Stimulated activated CD4-positive, alpha-beta T cell treated with anti-CD3 and anti-CD28 coated beads, Interleukin-1b, Interleukin-23, amount 100 ng/mL, for 1 hour (primary cell): Measurements from ENCODE around the gene MPC2.
A peak's percentile ranks its signal among the peaks of the same experiment; 100 is the strongest.

Source experiments
- DNase-seq, 2 donors: peaks; one replicate each; pipeline ENCODE4 v3.0.0-alpha.2; 2020; ENCODE audit warnings: low read depth in 2 of 2

Gene MPC2

DNA sequence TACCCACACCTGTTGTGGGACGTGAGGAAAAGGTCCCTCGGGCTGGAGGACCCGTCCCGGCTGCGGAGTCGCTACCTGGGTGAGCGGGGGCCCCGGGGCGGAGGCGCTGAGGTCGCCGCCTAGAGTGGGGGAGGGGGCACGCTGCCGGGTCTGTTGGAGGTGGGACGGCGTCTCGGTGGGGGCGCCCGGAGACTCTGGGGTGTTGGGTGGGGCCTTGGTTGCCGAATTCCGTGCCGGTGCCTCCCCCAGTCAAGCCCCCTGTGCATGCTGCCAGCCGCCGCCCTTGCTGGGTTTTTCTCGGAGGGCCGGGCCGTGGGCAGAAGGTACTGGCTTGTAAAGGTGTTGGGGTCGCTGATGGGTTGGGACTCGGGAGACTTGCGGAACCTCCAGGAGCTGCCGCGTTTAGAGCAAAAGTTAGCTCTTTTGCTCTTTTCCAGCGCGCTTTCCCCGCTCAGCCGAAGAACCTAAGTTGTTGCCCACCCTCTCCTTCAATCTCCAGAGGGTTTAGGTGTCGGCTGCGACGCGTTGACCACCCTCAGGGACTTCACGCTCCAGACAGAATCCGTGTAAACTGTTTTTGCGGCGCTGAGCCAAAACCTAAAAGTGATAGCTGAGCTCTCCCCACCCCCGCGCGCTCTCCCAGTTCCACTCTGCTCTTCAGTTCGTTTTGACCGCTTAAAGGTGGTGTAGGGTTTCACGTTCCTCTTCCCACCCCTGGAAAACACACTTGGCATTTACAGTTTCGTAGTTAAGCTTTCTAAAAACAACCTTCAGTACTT, at the start of gene MPC2:
Gene MPC2, minus strand, starts transcription at position 143 of the 779 bp plus-strand sequence. CDS start 1,231 bp downstream, outside the sequence.
- peak; percentile 3 to 30 for DNase-seq

DNA sequence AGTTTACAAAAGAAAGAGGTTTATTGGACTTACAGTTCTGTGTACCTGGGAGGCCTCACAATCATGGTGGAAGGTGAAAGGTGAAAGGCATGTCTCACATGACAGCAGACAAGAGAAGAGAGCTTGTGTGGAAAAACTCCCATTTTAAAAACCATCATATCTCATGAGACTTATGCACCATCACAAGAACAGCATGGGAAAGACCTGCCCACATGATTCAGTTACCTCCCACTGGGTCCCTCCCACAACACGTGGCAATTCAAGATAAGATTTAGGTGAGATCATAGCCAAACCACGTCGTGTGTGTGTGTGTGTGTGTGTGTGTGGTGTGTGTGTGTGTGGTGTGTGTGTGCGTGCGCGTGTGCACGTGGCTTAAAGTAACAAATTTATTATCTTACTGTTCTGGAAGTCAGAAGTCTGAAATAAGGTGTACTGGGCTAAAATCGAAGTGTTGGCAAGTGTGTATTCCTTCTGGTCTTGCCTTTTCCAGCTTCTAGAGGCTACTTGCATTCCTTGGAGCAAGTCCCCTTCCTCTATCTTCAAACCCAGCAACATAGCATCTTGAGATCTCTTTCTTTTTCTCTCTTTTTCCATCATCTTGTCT, 48.1 kb upstream of the MPC2 start:
- no peak for DNase-seq

DNA sequence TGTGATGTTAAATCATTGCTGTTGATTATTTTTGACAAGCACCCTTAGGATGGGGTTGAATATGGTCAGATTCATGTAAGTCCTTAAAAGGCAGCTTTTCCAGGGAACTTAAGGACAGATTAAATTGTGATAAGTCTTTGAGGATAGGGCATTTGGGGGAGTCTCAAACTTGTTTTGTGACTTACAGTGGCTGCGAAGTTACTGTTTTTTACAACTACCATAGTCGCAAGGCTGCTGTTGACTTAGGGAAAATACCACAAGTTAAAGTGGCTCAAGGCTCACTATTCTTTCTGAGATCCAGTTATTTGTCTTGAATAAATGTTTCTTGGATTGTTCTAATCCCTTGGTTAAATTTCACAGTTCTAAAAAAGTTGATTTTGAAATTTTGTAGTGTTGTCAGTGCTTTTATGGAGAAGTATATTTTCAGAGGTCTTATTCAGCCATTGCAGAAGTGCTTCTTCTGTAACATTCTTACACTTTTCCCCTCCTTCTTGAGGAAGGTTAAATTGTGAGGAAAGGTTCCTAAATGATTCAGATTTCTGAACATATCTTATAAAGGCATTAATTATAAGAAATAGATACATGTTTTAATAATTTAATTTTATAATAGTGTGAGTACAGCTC, 47.0 kb upstream of the MPC2 start:
- DNase-seq: no peak

DNA sequence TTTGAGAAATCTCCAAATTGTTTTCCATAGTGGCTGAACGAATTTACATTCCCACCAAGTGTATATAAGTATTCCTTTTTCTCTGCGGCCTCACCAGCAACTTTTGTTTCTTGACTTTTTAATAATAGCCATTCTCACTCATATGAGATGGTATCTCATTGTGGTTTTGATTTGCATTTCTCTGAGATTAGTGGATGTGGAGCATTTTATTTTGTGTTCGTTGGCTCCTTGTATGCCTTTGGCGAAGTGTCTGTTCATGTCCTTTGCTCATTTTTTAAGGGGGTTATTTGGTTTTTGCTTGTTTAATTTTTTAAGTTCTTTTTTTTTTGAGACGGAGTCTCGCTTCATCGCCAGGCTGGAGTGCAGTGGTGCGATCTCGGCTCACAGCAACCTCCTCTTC, 45.1 kb upstream of the MPC2 start:
- DNase-seq: no peak

DNA sequence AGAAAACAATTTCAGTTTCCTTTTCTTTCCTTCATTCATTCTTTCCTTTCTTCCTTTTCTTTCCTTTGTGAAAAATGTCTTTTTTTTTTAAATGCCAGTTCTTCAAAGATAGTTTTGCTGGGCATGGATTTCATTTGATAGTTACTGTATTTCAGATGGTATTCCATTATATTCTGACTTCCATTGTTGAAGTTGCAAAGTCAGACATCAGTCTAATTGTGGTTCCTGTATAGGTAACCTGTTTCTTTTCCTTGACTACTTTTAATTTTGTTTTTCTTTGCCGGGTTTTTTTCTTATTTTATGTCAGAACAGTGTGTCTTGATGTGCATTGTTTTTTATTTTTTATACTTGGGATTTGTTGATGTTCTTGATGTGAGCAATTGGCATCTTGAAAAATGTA, 40.4 kb upstream of the MPC2 start:
- no peak for DNase-seq

DNA sequence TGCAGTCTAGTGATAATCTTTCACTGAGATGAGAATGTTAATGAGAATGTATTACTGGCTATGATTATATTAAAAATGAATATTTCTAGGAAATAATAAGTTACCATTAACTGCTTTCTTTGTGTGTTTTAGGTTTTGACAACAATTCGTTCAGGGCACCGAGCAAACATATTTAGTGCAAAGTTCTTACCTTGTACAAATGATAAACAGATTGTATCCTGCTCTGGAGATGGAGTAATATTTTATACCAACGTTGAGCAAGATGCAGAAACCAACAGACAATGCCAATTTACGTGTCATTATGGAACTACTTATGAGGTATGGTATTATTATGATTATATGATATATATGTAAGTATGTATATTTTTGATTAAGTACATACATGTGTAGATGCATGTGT, 37.8 kb upstream of the MPC2 start:
- DNase-seq: no peak

DNA sequence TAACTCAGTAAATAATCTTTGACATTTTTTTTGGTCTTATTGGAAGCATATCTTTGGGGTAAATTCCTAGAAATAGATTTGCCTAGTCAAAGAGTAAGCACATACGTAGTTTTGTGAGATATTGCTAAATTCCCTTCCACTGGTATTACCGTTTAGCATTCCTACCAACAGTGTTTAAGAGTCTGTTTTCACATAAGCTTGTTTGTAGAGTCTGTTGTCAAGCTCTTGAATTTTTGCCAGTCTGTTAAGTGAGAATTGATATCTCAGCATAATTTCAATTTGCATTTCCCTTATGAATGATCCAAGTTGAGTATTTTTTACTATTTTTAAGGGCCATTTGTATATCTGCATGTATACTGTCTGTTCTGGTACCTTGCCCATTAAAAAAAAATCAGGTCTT, 37.0 kb upstream of the MPC2 start:
- DNase-seq: no peak

DNA sequence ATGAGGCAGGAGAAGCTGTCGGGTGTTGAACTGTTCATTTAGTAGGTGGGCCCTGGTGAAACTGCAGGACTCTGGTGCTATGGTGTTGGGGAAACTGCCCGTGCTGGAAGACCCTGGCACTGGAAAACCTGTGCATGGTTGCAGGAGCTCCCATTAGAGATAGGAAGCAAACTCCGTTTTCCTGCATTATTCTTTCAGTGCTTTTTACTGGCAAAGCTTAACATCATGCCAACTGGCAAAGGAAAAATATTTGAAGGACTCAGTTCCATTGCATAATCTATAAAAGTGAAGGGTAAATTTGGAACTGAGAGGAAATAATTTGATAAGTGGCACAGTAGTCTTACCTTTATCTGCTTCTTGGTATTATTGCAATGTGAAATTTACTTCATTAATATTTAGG, 31.7 kb upstream of the MPC2 start:
- no peak for DNase-seq

DNA sequence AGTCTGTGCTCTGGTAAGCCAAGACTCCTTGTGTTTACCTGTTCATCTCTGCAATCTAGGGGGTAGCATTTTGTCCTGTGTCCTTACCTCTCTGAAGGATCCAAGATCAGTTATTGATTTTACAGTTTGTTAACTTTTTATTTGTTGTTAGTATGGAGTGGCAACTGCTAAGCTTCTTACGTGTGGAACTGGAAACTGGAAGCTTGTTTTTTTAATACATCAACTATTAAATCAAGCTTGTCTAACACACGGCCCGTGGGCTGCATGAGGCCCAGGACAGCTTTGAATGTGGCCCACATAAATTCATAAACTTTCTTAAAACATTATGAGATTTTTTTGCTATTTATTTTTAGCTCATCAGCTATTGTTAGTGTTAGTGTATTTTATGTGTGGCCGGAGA, 29.2 kb upstream of the MPC2 start:
- DNase-seq: no peak

DNA sequence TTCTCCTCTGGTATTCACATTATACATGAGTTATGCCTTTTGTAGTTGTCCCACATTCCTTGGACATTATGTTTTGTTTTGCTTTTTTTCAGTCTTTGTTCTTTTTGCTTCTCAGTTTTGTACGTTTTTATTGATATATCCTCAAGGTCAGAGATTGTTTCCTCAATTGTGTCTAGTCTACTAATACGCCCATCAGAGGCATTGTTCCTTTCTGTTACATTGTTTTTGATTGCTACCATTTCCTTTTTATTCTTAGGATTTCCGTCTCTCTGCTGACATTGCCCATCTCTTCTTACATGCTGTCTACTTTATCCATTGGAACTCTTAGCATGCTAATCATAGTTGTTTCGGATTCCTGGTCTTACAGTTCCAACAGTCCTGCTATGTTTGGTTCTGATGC, 27.8 kb upstream of the MPC2 start:
- no peak for DNase-seq

DNA sequence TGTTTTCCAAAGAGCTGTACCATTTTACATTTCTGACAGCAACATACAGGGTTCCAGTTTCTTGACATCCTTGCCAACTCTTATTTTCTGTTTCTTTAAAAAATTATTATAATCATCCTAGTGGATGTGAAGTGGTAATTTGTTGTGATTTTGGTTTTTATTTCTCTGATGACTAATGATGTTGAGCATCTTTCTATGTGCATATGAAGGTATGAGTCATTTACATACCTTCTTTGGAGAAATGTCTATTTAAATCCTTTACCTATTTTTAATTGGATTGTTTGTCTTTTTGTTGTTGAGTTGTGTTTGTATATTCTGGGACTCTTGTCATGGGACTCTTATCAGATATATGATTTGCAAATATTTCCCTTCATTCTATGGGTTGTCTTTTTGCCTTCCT, 20.8 kb upstream of the MPC2 start:
- no peak for DNase-seq

DNA sequence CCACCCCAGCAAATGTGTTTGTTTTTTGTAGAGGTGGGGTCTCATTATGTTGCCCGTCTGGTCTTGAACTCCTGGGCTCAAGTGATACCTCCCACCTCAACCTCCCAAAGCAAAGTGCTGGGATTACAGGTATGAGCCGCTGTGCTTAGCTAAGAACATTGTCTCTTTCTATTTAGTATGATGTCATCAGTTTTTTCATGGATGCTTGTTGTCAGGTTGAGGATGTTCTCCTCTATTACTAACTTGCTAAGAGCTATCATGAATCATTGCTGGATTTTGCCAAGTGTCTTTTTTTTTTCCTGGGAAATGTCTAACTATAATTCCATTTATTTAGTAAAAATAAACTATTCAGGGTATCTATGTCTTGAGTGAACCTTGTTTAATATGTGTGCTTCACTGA, 19.0 kb upstream of the MPC2 start:
- no peak for DNase-seq

DNA sequence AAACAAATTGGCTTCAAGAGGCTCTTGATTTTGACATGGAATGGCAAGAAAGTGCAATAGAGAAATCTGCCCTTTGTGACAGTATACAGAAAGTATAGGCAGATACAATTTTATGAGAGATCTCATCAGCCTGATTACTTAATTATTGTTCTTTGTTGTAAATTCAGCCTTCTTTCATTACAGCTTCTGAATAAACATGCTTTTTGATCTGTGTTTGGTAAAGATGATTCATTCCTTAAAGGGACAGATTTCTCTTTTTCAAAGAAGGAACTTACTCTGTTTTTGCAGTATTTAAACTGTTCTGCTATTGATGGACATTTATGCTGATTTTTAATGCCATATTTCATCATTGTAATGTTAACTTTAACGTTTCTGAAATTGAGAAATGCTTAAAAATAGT, 13.7 kb upstream of the MPC2 start:
- DNase-seq: no peak

DNA sequence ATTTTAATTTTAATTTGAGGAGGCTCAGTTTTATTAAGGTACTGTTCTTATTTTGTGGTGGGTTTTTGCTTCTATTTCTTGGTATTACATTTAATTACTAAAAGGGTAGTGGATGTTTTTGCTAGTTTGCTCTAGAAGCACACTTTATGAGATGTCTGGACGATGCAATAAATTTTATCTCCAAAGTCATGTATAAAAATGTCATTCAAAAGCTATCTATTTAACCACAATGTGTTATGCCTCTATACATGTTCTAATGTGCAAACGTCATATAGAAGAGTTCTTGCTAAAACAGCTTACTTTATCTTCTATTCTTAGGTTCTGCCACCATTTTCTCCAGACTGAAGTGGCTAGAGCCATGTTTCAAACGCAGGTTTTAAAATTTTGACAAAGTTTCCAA, 12.9 kb upstream of the MPC2 start:
- no peak for DNase-seq

DNA sequence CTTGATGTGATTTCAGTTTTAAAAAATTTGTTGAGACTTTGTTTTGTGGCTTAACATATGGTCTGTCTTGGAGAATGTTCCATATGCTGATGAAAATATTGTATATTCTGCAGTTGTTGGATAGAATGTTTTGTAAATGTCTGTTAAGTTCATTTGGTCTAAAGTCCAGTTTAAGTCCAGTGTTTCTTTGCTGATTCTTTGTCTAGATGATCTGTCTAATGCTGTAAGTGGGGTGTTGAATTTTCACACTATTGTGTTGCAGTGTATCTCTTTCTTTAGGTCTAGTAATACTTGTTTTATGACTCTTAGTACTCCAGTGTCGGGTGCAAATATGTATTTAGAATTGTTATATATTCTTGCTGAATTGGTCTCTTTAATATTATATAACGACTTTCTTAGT, 10.9 kb upstream of the MPC2 start:
- no peak for DNase-seq

DNA sequence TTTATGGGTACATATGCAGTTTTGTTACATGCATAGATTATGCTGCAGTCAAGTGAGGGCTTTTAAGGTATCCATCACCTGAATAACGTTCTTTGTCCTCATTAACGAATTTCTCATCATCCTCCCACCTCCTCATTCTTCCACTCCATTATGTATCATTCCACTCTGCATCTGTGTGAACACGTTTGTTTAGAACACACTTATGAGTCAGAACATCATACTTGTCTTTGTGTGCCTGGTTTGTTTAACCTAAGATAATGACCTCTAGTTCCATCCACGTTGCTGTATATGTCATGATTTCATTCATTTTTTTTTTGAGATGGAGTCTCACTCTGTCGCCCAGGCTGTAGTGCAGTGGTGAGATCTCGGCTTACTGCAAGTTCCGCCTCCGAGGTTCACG, 6.7 kb upstream of the MPC2 start:
- DNase-seq: no peak

DNA sequence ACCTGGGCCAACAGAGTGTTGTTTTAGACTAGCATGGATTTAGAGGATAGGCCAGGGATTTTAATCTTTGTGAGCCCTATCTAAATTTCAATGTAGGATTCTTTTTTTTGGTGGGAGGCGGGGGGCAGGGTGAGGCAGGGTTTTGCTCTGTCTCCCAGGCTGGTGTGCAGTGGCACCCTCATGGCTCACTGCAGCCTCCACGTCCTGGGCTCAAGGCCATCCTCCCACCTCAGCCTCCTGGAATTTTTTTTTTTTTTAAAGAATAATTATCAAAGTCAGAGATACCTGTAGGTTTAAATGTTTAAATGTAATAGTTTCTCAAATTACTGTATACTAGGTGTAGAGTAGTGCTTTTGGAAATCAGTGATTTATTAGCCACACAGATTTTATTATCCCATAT, 3.4 kb upstream of the MPC2 start:
- no peak for DNase-seq

DNA sequence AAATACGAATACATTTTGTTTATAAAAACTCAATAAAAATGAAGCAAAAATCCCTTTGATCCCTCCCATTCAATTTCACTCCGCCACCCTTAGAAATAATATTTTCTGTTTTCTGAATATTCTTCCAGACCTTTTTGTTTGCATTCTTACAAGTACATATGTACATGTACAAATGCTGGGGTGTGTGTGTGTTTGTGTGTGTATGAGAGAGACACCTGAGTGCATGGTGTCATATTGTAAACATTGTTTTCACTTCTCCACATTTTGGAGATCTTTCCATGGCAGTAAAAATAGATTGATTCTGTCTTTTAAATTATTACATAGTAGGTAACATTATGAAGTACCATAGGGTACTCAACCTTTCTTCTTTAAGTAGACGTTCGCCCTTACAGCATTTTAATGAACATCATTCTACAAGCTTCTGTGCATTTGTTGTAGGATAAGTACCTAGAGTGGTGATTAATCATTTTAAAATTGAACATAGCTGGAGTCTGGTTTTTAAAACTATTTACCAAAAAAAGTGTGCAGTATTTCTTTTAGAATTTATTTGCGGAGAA, 1.3 kb upstream of the MPC2 start:
- DNase-seq: no peak

DNA sequence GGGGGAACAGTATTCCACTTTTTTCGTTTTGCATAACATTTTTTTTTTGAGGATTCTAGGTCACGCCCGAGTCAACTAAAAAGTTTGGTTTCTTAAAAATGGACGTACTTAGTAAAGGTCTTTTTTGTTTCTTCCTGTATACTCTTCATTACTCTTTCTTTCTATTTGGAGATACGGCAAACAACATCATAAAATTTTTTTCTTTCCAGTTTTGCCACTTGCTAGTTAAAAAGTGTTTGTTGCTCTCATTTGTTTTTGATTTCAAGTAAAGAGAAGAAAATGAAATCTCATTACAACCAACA, 788 bp upstream of the MPC2 start:
- no peak for DNase-seq

DNA sequence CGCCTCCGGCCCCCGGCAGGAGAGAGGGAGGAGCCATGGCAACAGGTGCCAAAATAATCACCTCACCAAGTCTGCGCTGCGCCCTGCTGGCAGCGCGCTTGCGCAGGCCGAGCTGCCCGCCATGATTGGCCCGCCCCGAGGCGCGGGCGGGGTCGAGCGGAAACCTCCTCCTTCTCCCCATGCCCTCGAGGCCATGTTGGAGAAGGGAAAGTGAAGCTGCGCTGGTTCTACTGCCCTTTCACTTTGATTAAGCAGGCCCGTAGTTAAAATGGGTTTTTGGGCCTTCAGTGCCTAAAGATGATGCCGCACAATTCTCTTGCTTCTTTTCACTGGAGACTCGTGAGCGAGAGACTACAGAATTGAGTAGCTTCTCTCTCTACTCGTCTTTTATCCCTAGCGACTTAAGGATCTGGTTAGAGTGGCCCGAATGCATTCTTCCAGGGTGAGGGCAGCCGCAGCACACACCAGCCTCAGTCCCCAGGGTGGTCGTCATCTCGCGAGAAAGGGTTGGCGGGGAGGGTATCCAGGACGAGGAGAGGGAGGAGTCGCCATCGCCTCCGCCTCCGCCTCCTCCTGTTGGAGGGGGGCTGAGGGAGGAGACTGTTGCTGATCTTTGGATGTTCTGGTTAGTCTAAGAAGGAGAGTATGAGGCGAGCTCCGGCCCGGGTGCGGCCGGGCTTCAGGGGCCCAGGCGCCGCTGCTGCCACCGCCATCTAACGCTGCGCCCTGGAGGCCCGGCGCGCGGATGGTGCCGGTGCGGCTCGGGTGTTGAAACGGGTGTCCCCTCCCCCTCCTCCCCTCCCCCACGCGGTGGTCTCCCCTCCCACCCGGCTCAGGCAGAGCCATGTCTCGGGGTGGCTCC, 573 bp downstream of the MPC2 start, which contains the start of gene DCAF6:
Gene DCAF6, plus strand, starts transcription at position 616 of the 862 bp plus-strand sequence. Its CDS starts 229 bp downstream, at position 845.
- DNase-seq: peak; percentile 89 to 91

DNA sequence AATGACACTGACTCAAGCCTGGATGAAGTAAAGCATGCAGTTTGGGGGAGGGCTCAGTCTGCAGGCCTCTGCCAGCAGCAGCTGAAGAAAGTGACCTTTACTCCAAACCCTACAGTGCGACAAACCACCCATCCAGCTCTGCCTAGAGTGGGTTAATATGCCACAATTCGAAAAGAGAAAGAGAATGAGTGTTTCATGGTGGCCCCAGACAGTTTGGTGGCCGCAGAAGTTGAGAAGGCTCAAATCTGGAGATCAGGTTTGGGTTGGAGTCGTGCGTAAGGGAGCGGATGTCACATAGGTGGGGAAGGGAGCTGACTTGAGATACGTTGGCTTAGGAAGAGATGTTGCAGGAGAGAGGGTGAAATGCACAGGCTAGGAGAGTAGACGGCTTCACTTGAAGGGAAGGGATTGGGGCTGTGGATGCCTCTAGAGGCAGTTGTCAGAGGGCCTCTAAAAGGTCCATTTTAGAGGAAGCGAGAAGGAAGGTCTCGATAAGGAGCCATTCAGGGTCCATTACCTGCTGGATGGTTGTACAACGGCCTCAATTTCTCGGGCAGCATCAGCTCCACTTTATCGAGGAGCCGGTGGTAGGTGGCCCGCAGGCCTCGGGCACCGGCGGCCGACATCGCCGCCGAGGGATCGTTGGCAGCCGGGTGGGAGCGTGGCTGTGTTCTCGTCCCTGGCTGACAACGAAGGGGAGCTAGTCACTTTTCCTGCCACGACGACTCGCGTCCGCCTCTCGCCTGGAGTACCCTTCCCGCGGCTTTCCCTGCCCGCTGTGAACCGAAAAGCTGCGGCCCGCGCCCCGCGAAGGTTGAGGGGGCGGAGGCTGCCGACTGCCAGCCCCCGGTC, 1.4 kb downstream of the MPC2 start:
- no peak for DNase-seq
